Tibial nerve (tissue), 4 donors: ENCODE data around the gene SLC35A1. TPM values are rescaled to one million over a fixed set of nuclear protein-coding genes. Genes with fewer than 3 reads are reported as not detected.

ENCODE experiments used
- DNase-seq, 2 donors: peaks; one replicate each; pipeline ENCODE4 v3.0.0-alpha.2; 2019; ENCODE audit warnings: low spot score in 2 of 2
- H3K27ac ChIP-seq, 4 donors: fragments of 200-600 bp; sonication (generic) in 3 of 4; one replicate each; pipeline ENCODE4 v1.5.1; 2017 to 2019; ENCODE audit warnings: mild to moderate bottlenecking in 1 of 4
- H3K27me3 ChIP-seq, 2 donors: fragments of 200-600 bp; sonication (generic) in 1 of 2; one replicate each; pipeline versions ENCODE4 v1.5.1 to v1.6.0; 2017 to 2019
- H3K36me3 ChIP-seq, 3 donors: fragments of 200-600 bp; sonication (generic); one replicate each; pipeline ENCODE4 v1.5.1; 2018 to 2019
- H3K4me1 ChIP-seq, 4 donors: fragments of 200-600 bp; sonication (generic) in 3 of 4; one replicate each; pipeline ENCODE4 v1.5.1; 2017 to 2019
- H3K4me3 ChIP-seq, 4 donors: fragments of 200-600 bp; sonication (generic) in 3 of 4; one replicate each; pipeline ENCODE4 v1.5.1; 2017 to 2019; ENCODE audit warnings: mild to moderate bottlenecking in 1 of 4, moderate library complexity in 1 of 4
- H3K9me3 ChIP-seq, 4 donors: fragments of 200-600 bp; sonication (generic) in 3 of 4; one replicate each; pipeline ENCODE4 v1.5.1; 2017 to 2019
- CTCF ChIP-seq, 5 experiments: fragments of 200-600 bp in 3 of 5; fragments of 450-650 bp in 2 of 5; sonication (generic) in 3 of 5; IDR thresholded peaks; one replicate each; pipeline ENCODE4 v1.5.1; 2016 to 2019; ENCODE audit warnings: antibody characterized with exemption in 5 of 5, mild to moderate bottlenecking in 3 of 5, moderate library complexity in 2 of 5
- EP300 ChIP-seq, 2 donors: sonication (generic); formaldehyde crosslinking; IDR thresholded peaks; one replicate each; pipeline ENCODE4 v1.6.1; 2017; ENCODE audit warnings: antibody characterized with exemption in 2 of 2, mild to moderate bottlenecking in 1 of 2
- POLR2A ChIP-seq, 2 donors: fragments of 450-650 bp; IDR thresholded peaks; one replicate each; pipeline ENCODE4 v1.6.1; 2017; ENCODE audit warnings: antibody characterized with exemption in 2 of 2, mild to moderate bottlenecking in 2 of 2, moderate library complexity in 2 of 2
- WGBS, 2 donors: methylation state at CpG; one replicate each; pipeline ENCODE4 v1.1.5; 2018; 5-methylcytosine and 5-hydroxymethylcytosine counted together
- total RNA-seq, 4 donors: library from RNA; depleted of rRNA; stranded (reverse); fragments of >200 nt; gene quantifications; one replicate each; pipeline ENCODE4 v1.1.0, GENCODE V29; 2016

Gene SLC35A1
- total RNA-seq, 4 donors from 2014 or later: 23.7 to 35.8 (median 26.3) TPM

DNA sequence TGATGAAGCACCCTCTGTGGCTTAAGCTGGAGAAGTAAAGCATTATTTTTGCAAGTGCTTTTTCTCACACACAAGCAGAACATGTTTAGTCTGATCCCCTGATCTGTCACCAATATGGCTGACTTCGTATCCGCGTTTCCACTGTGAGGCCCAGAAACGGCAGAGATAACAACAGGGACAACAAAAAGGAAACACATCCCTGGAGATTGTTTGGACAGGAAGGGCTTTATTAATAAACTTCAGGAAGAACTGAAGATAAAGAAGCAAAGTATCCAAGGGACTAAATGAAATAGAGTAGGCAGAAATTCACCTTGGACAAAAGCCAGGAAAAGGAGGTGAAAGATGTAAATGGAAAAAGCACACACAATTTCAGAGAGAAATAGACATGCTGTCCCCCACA is 67.8 kb downstream of the SLC35A1 start:
- Histone ChIP-seq H3K36me3 (peaks cover 0 to 66% (median 5%) of the 10 kb centered on the region in 3 donors), H3K4me3 (no peak overlapping the region), H3K9me3 (no peaks in the 10 kb centered on the region), H3K27me3 (no peaks in the 10 kb centered on the region), H3K27ac (no peak overlapping the region), H3K4me1 (no peaks in the 10 kb centered on the region)
- TF ChIP-seq CTCF (IDR thresholded peaks at IDR 0.05): no peak
- TF ChIP-seq EP300 (IDR thresholded peaks at IDR 0.05): no peak
- TF ChIP-seq POLR2A (IDR thresholded peaks at IDR 0.05): no peak
- no peak for DNase-seq
- 72 to 79% methylated on average over 4 of the region's 4 CpGs for WGBS, 2 donors

DNA sequence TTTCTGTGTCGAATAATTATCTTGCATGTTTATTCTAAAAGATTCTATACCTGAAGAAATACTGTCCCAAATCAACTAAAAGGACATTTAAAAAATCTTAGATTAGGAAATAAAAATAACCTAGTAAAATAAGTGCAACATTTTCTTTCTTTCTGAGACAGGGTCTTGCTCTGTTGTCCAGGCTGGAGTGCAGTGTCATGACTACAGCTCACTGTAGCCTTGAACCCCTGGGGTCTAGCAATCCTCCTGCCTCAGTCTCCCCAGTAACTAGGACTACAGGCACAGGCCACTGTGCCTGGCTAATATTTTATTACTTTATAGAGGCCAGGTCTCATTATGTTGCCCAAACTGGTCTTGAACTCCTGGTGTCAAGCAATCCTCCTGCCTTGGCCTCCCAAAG is 68.3 kb downstream of the SLC35A1 start:
- TF ChIP-seq POLR2A (IDR thresholded peaks at IDR 0.05): no peak
- TF ChIP-seq CTCF (IDR thresholded peaks at IDR 0.05): no peak
- no peak for TF ChIP-seq EP300 (IDR thresholded peaks at IDR 0.05)
- no peak for DNase-seq
- no peaks in the 10 kb centered on the region for H3K27me3 ChIP-seq
- no peaks in the 10 kb centered on the region for H3K4me1 ChIP-seq
- no peaks in the 10 kb centered on the region for H3K9me3 ChIP-seq
- H3K27ac ChIP-seq: no peak overlapping the region
- no peak overlapping the region for H3K4me3 ChIP-seq
- WGBS, 2 donors: 90 to 96% methylated on average over 1 of the region's 1 CpG
- peaks cover 0 to 67% (median 5%) of the 10 kb centered on the region in 3 donors for H3K36me3 ChIP-seq

DNA sequence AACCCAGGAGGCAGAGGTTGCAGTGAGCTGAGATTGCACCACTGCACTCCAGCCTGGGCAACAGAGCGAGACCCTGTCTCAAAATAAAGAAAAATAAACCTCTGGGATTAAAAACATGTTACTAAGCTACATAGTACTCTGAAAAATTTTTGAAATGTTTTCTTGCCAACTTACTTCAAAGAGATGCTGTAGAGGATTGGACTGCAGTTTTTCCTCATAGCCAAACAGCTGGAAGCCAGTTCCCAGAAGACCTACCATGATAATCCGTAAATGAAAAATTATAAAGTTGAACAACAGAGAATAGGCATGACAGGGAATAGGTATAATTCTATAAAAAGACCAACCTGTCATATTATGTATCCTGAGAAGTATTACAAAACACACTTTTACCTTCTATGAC is 69.0 kb downstream of the SLC35A1 start:
- 75 to 77% methylated on average over 2 of the region's 2 CpGs for WGBS, 2 donors

GRCh38 chr6:87543696-87544473 is 71.1 kb downstream of the SLC35A1 start:
- H3K4me1 ChIP-seq: no peaks in the 10 kb centered on the region
- no peak overlapping the region for H3K4me3 ChIP-seq
- no peak for DNase-seq
- no peaks in the 10 kb centered on the region for H3K27me3 ChIP-seq
- 84 to 88% methylated on average over 4 of the region's 4 CpGs for WGBS, 2 donors
- no peaks in the 10 kb centered on the region for H3K9me3 ChIP-seq
- H3K27ac ChIP-seq: no peak overlapping the region
- TF ChIP-seq EP300 (IDR thresholded peaks at IDR 0.05): no peak
- no peak for TF ChIP-seq CTCF (IDR thresholded peaks at IDR 0.05)
- no peak for TF ChIP-seq POLR2A (IDR thresholded peaks at IDR 0.05)
- H3K36me3 ChIP-seq: peaks cover 0 to 85% (median 5%) of the 10 kb centered on the region in 3 donors

More for the DNA sequence above, 69.0 kb downstream of the SLC35A1 start:
- Histone ChIP-seq H3K4me1 (no peaks in the 10 kb centered on the region), H3K4me3 (no peak overlapping the region), H3K27ac (no peak overlapping the region), H3K36me3 (peaks cover 0 to 74% (median 5%) of the 10 kb centered on the region in 3 donors), H3K27me3 (no peaks in the 10 kb centered on the region), H3K9me3 (no peaks in the 10 kb centered on the region)
- DNase-seq: no peak
- TF ChIP-seq POLR2A (IDR thresholded peaks at IDR 0.05) (no peak), EP300 (IDR thresholded peaks at IDR 0.05) (no peak), CTCF (IDR thresholded peaks at IDR 0.05) (no peak)

- Histone ChIP-seq H3K4me3 (no peak overlapping the region), H3K27me3 (no peaks in the 10 kb centered on the region), H3K4me1 (no peaks in the 10 kb centered on the region), H3K36me3 (peaks cover 0 to 85% (median under 1%) of the 10 kb centered on the region in 3 donors), H3K27ac (no peak overlapping the region), H3K9me3 (no peaks in the 10 kb centered on the region)
- TF ChIP-seq CTCF (IDR thresholded peaks at IDR 0.05) (no peak), POLR2A (IDR thresholded peaks at IDR 0.05) (no peak), EP300 (IDR thresholded peaks at IDR 0.05) (no peak)
- no peak for DNase-seq
- 84 to 94% methylated on average over 1 of the region's 1 CpG for WGBS, 2 donors
Observed at GRCh38 chr6:87544474-87544735, 71.6 kb downstream of the SLC35A1 start.
